HCT116 (cell line): ENCODE results near the gene SPARC. TPM values are rescaled to one million over a fixed set of nuclear protein-coding genes. Genes with fewer than 3 reads are reported as not detected.
"Not testable (repeated sequence)": the region's sequence is repeated elsewhere in the genome, so short reads cannot be mapped to it uniquely, and the experiment has no call there.

Source experiments
- ATAC-seq: fragments of 200-7000 bp; cut with Tn5 transposase; 2 replicates; pipeline ENCODE4 v1.9.1; 2020; ENCODE audit warnings: mild to moderate bottlenecking, moderate library complexity
- BruUV-seq: library from RNA; stranded (reverse); fragments of 400-500 nt; replicated peaks from 2 replicates; lab custom pipeline; 2021; lab: Mats Ljungman, UMichigan
- CTCF ChIA-PET: fragments of 300-600 bp; sonication (Branson Sonifier 250); formaldehyde crosslinking; loops from one replicate; lab custom pipeline; 2021; ENCODE audit warnings: antibody characterized with exemption; lab: Charles Lee
- POLR2A ChIA-PET: fragments of 300-600, 350-600 bp; sonication (Branson Sonifier 250); formaldehyde crosslinking; loops from one replicate; lab custom pipeline; 2021; ENCODE audit warnings: antibody characterized with exemption; lab: Charles Lee
- RAD21 ChIA-PET, 2 experiments: fragments of 300-600 bp; sonication (Branson Sonifier 250); formaldehyde crosslinking; loops; one replicate each; lab custom pipeline; 2023; ENCODE audit warnings: low total read pairs in 2 of 2; ENCODE audit not compliant: uncharacterized antibody in 2 of 2, unreplicated experiment in 2 of 2, low non-redundant PET in 1 of 2; lab: Charles Lee
- DNase-seq: peaks from one replicate; pipeline ENCODE4 v3.0.0-alpha.2; 2010; ENCODE audit warnings: low read depth, low spot score
- H2AFZ ChIP-seq: fragments of 200-600 bp; shearing (Covaris generic), sonication (generic); 2 replicates; pipeline ENCODE4 v1.6.1; 2017; ENCODE audit warnings: low read depth, mixed run types, mixed read lengths, antibody characterized with exemption, low read length; ENCODE audit not compliant: poor library complexity, severe bottlenecking
- H3K27ac ChIP-seq: 2 replicates; pipeline ENCODE4 v1.5.1; 2012; ENCODE audit warnings: low read depth, low read length
- H3K27me3 ChIP-seq: fragments of 200-600 bp; sonication (generic); 2 replicates; pipeline ENCODE4 v1.6.1; 2016; ENCODE audit warnings: mixed run types, low read length, mixed read lengths; ENCODE audit not compliant: insufficient read depth
- H3K36me3 ChIP-seq, 2 experiments: fragments of 200-500 bp in 1 of 2; fragments of 200-600 bp in 1 of 2; sonication (Bioruptor generic) in 1 of 2; sonication (generic) in 1 of 2; 2 replicates each; pipeline versions ENCODE4 v1.5.1 to v1.6.1; 2014 to 2016; ENCODE audit warnings: low read length in 2 of 2, inconsistent platforms in 1 of 2, mixed read lengths in 1 of 2, mixed run types in 1 of 2; ENCODE audit not compliant: insufficient read depth in 2 of 2, control insufficient read depth in 1 of 2
- H3K4me1 ChIP-seq, 2 experiments: fragments of 200-600 bp in 1 of 2; sonication (generic) in 1 of 2; 2 replicates each; pipeline versions ENCODE4 v1.5.1 to v1.6.1; 2012 to 2017; ENCODE audit warnings: low read length in 2 of 2, inconsistent platforms in 1 of 2, mild to moderate bottlenecking in 1 of 2, mixed read lengths in 1 of 2, mixed run types in 1 of 2, moderate library complexity in 1 of 2; ENCODE audit not compliant: insufficient read depth in 2 of 2, control insufficient read depth in 1 of 2
- H3K4me2 ChIP-seq: fragments of 200-600 bp; sonication (generic); 2 replicates; pipeline ENCODE4 v1.6.1; 2017; ENCODE audit warnings: mixed run types, low read length, mixed read lengths
- H3K4me3 ChIP-seq, 2 experiments: fragments of 200-600 bp in 1 of 2; sonication (generic) in 1 of 2; replicated peaks in 1 of 2; 2 replicates each; pipeline ENCODE4 v1.5.1; 2011 to 2016; ENCODE audit warnings: low read length in 2 of 2, control low read depth in 1 of 2, low read depth in 1 of 2, mild to moderate bottlenecking in 1 of 2, mixed read lengths in 1 of 2, mixed run types in 1 of 2
- H3K79me2 ChIP-seq: fragments of 200-600 bp; sonication (generic); 2 replicates; pipeline ENCODE4 v1.6.1; 2017; ENCODE audit warnings: mild to moderate bottlenecking, mixed run types, low read length, moderate library complexity, mixed read lengths; ENCODE audit not compliant: insufficient read depth
- H3K9ac ChIP-seq: fragments of 200-600 bp; sonication (generic); 2 replicates; pipeline ENCODE4 v1.6.1; 2016; ENCODE audit warnings: low read length, mixed read lengths
- H3K9me2 ChIP-seq: fragments of 200-600 bp; sonication (generic), shearing (Covaris generic); 2 replicates; pipeline ENCODE4 v1.6.1; 2017; ENCODE audit warnings: mixed run types, mild to moderate bottlenecking, moderate library complexity; ENCODE audit not compliant: insufficient read depth
- H3K9me3 ChIP-seq, 2 experiments: fragments of 200-500 bp in 1 of 2; fragments of 200-600 bp in 1 of 2; sonication (Bioruptor generic) in 1 of 2; sonication (generic) in 1 of 2; 2 replicates each; pipeline ENCODE4 v1.6.1; 2014 to 2017; ENCODE audit warnings: low read length in 2 of 2, mixed read lengths in 2 of 2, inconsistent platforms in 1 of 2, low read depth in 1 of 2, mild to moderate bottlenecking in 1 of 2, mixed run types in 1 of 2, moderate library complexity in 1 of 2; ENCODE audit not compliant: control insufficient read depth in 1 of 2, insufficient read depth in 1 of 2
- H4K20me1 ChIP-seq: fragments of 200-600 bp; sonication (generic), shearing (Covaris generic); 2 replicates; pipeline ENCODE4 v1.6.1; 2017; ENCODE audit warnings: mixed run types, mild to moderate bottlenecking, moderate library complexity; ENCODE audit not compliant: insufficient read depth
- CBX3 ChIP-seq: IDR thresholded peaks from 2 replicates; pipeline ENCODE4 v1.6.1; 2012; ENCODE audit warnings: low read depth
- CEBPB ChIP-seq: IDR thresholded peaks from 2 replicates; pipeline ENCODE4 v1.6.1; 2012; ENCODE audit warnings: low read depth
- ELF1 ChIP-seq: IDR thresholded peaks from 2 replicates; pipeline ENCODE4 v1.6.1; 2012; ENCODE audit warnings: low read depth, borderline replicate concordance
- EZH2 ChIP-seq: fragments of 200-600 bp; sonication (generic); IDR thresholded peaks from 2 replicates; pipeline ENCODE4 v1.6.1; 2017; ENCODE audit warnings: antibody characterized with exemption, mixed run types
- SIN3A ChIP-seq: IDR thresholded peaks from 2 replicates; pipeline ENCODE4 v1.6.1; 2012; ENCODE audit warnings: low read depth
- ZFX ChIP-seq: fragments of 450-650 bp; IDR thresholded peaks from 2 replicates; pipeline ENCODE4 v1.6.1; 2017
- intact Hi-C: fragments of 100-400 bp; cut with micrococcal nuclease; formaldehyde crosslinking; loops from 2 replicates; pipeline ENCODE4 v1.10.0; 2022
- total RNA-seq: library from RNA; stranded (reverse); gene quantifications from one replicate; pipeline ENCODE4 v1.2.1, GENCODE V29; 2021; ENCODE audit not compliant: unreplicated experiment

Gene SPARC
- total RNA-seq, 1 experiment from 2014 or later = 3.0 TPM

- H3K9me3 ChIP-seq = no peaks in the 10 kb centered on the region
- no peak overlapping the region for H3K4me2 ChIP-seq
- H3K27me3 ChIP-seq = no peaks in the 10 kb centered on the region
- POLR2A ChIA-PET = no interaction called here
- BruUV-seq = no TSS peak
- TF ChIP-seq ELF1 = no peak
- no peak for TF ChIP-seq ZFX
- TF ChIP-seq EZH2 = no peak
- no peak for TF ChIP-seq CEBPB
- no peak for TF ChIP-seq SIN3A
- TF ChIP-seq, all 23 proteins: peak for 0
- ATAC-seq = no peak
- H3K9me2 ChIP-seq = no peaks in the 10 kb centered on the region
- no peak overlapping the region for H3K4me3 ChIP-seq
- no peaks in the 10 kb centered on the region for H3K36me3 ChIP-seq
- no peak overlapping the region for H2AFZ ChIP-seq
- no peaks in the 10 kb centered on the region for H3K79me2 ChIP-seq
- H3K4me1 ChIP-seq = no peaks in the 10 kb centered on the region
- no peak overlapping the region for H3K9ac ChIP-seq
- ChIA-PET RAD21 (no interaction called here), CTCF (interaction anchor here (1.5 kb wide), 1 partner anchor 11 kb away, joined by 3 read pairs; no protein-coding TSS in a partner anchor)
- H3K27ac ChIP-seq = no peak overlapping the region
- intact Hi-C loops = no loop called here
- DNase-seq = no peak
- no peaks in the 10 kb centered on the region for H4K20me1 ChIP-seq
These were observed 43.7 kb upstream of the SPARC start for GRCh38 chr5:151730381-151730780.

GRCh38 chr5:151729597-151729996 is 42.9 kb upstream of the SPARC start:
- POLR2A ChIA-PET, H3K4me2 ChIP-seq, H3K4me1 ChIP-seq, H3K27me3 ChIP-seq, H3K9me2 ChIP-seq, BruUV-seq, H3K79me2 ChIP-seq, H3K36me3 ChIP-seq, DNase-seq, H3K9ac ChIP-seq, H4K20me1 ChIP-seq, H3K9me3 ChIP-seq, H3K27ac ChIP-seq, intact Hi-C loops, ATAC-seq, H2AFZ ChIP-seq, H3K4me3 ChIP-seq, RAD21 ChIA-PET: not testable (repeated sequence)
- CTCF ChIA-PET = interaction anchor here (1.1 kb wide), 1 partner anchor 11 kb away, joined by 3 read pairs; no protein-coding TSS in a partner anchor
- TF ChIP-seq CBX3 = peak; percentile 52; the same call in 1 of the 2 replicates
- TF ChIP-seq, all 23 proteins: peak for 1; not testable (repeated sequence) for 22
